ENCODE measurements around the gene CCDC197.

CCDC197 gene

GRCh38 chr14:94045101-94045500 lies 48.0 kb downstream of the CCDC197 start:
- DNase-seq = no peak

DNA sequence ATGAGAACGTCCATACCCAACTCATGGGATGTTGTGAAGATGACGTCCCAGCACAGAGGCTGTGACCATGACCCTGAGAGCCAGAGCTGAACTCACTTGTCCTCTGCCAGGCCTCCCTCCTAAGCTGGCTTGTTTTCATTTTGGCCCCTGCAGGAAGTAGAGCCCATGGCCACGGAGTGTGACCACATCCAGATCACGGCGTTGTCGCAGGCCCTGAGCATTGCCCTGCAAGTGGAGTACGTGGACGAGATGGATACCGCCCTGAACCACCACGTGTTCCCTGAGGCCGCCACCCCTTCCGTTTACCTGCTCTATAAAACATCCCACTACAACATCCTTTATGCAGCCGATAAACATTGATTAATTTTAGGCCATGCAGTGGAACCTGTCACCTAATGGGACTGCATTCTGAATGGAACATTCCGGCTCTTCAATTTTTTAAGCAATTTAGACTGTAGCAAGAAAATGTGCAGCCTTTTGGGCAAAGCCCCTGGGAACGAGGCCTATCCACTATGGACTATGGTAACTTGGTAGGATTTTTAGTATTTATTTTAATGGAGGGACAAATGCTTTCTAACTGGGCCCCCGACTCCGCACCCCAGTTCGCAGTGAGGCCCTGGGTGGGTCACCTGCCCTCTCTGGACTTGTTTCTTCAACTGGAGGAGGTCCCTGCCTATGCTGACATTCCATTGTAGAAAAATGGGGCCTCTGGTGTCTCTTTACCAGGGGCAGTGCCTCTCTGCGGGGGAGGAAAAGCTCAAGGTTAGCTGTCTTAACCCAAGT lies 48.7 kb downstream of the CCDC197 start:
- no peak for DNase-seq

- no peak for DNase-seq
Observed at GRCh38 chr14:94046696-94047250, 49.7 kb downstream of the CCDC197 start.

- no peak for DNase-seq
Observed at GRCh38 chr14:94047581-94047980, 50.5 kb downstream of the CCDC197 start.

- DNase-seq = no peak
Observed at GRCh38 chr14:94048691-94049624, 51.9 kb downstream of the CCDC197 start.

DNA sequence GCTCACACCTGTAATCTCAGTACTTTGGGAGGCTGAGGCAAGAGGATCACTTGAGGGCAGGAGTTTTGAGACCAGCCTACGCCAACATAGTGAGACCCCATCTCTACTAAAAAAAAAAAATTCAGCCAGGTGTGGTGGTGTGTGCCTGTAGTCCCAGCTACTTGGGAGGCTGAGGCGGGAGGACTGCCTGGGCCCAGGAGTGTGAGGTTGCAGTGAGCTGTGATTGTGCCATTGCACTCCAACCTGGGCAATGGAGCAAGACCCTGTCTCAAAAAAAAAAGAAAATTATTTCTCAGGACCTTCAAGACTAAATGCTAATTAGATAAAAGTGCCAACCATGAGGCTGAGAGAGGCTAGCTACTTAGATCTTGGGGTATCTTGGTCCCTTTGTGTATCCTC lies 52.5 kb downstream of the CCDC197 start:
- no peak for DNase-seq

GRCh38 chr14:94050231-94050880 lies 53.3 kb downstream of the CCDC197 start:
- DNase-seq = no peak

DNA sequence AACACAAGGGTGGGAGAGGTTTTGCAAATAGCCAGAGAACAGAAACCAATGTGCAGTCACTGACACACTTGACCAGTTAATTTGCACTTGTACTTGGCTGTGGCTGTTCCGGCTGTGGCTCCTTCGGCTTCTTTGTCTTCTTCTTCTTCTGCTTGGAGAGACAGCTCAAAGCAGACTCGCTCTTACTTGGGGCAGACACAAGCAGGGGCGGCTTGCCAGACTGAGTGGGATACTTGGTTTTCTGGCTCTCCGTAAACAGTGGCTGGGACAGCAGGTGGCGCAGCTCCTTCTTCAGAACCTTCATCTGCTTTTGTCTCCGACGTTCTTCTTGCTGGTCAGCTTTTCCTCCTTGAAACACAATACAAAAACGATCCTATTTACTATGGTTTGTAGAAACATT lies 54.0 kb downstream of the CCDC197 start:
- DNase-seq = no peak

- no peak for DNase-seq
Observed at GRCh38 chr14:94051779-94052178, 54.7 kb downstream of the CCDC197 start.

GRCh38 chr14:94052199-94052598 lies 55.1 kb downstream of the CCDC197 start:
- no peak for DNase-seq

DNA sequence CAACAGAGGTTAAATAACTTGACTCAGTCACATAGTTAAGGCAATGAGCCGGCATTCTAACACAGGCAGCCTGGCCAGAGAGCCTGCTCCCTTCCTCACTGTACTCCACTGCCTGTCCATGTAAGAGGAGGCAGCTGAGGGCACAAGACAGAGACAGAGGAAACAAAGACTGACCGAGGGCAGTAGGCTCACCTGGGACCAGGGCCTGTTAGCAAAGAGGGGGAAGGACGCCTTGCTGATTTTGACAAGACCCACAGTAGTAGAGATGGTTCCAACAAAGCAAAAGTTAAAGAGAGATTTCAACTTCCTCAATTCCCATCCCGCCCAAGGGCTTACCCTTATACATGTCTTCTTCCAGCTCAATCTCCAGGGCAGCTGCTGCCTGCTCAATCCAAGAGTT lies 55.6 kb downstream of the CCDC197 start:
- DNase-seq = no peak

DNA sequence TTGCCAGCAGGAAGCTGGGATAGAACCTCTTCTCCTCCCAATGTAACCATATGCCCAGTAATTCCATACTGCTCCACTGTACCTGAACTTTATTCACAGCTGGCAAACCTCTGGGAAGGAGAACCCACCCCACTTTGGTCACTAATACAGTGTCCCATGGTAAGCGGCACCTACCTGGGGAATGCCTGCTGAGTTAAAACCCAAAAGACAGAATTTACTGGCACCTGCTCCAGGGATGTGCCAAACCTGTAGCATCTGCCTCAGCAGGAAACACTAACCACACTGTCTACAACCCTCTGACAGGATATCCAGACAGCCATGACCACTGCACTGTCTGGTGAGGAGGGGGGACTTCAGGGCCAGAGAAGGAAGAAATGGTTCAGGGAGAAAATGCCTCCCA lies 57.3 kb downstream of the CCDC197 start:
- no peak for DNase-seq

DNA sequence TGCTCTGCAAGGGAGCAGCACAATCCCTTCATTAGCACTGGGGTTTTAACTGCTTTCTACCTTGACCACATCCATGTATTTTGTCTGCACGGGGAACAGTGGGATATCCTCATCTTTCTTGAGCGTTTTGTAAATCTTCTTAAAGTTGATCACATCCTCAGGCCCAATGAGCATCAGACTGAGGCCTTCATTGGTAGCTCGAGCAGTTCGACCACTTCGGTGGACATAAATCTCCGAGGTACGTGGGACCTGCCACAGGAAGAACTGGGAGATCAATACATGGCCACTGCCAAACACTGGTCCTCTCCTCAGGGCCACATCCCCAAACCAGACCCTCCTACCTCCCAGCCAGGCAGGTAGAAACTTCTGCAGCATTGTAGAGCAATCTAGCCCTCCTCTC lies 57.8 kb downstream of the CCDC197 start:
- DNase-seq = no peak

DNA sequence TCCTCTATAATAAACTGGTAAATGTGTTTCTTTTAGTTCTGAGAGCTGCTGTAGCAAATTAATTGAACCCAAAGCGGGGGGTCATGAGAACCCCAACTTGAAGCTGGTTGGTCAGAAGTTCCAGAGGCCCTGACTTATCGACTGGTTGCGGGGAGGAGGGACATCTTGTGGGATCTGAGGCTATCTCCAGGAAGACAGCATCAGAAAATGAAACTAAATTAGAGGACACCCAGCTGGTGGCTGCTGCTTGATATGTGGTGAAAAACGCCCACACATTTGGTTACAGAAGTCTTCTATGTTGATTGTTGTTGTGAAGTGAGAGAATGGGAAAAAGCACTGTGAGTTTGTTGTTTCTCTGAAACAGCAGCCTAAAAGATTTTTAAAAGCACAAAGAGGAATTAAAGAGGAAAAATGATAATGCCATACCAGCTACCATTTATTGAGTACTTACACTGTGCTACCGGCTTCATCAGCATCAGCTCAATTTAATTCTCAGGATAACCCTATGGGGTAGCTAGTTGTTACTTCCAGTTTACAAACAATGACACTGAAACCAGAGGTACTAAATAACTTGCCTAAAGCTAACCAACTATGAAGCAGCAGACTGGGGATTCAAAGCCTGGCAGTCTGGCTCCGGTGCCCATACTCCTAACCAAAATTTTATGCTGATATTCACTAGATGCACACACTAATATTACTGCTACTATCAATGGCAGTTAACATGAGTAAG lies 59.6 kb downstream of the CCDC197 start:
- no peak for DNase-seq

DNA sequence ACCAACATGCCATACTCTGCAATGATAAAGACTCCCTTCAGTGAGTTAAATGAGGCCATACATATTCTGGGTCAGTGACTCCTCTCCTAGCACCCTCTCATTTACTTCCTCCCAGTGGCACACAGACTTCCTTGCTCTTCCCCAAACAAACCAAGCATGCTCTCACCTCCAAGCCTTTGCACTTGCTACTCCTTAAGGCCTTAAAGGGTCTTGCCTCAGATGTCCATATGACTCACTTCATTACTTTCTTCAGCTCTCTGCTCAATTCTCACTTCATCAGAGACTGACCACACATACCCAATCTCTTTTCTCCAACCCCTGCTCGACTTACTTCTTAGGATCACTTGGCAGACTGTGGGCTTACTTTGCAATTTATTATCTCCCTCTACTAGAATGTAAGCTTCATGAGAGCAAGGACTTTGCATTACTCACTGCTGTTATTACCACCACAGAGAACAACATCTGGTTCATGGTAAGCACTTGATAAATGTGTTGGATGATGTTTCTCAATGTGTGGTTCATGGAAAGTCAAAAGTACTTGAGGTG lies 61.1 kb downstream of the CCDC197 start:
- DNase-seq = no peak
